K562 (cell line): ENCODE results near the gene SAP30L.

Experiments used
- HDAC6 ChIP-seq: IDR thresholded peaks from 2 replicates; pipeline ENCODE4 v1.6.1; 2012; ENCODE audit warnings: low read depth, mild to moderate bottlenecking, control low read depth, inconsistent platforms, low read length, moderate library complexity
- JUND ChIP-seq, 2 experiments: IDR thresholded peaks; 2 replicates in 1 of 2; 3 replicates in 1 of 2; pipeline ENCODE4 v1.6.1; 2011; ENCODE audit warnings: borderline replicate concordance in 2 of 2, low read depth in 2 of 2, low read length in 2 of 2, improper control_type of control experiment in 1 of 2, missing biosample characterization in 1 of 2, missing genetic modification characterization in 1 of 2, missing genetic modification reagents in 1 of 2
- MAFF ChIP-seq: IDR thresholded peaks from 2 replicates; pipeline ENCODE4 v1.6.1; 2012; ENCODE audit warnings: low read length, improper control_type of control experiment
- NR2C1 ChIP-seq, 2 experiments: fragments of 450-650 bp; IDR thresholded peaks; 2 replicates each; pipeline ENCODE4 v1.6.1; 2017; ENCODE audit warnings: mild to moderate bottlenecking in 2 of 2, antibody characterized with exemption in 1 of 2, inconsistent platforms in 1 of 2, missing compliant biosample characterization in 1 of 2, missing genetic modification characterization in 1 of 2
- NR2C2 ChIP-seq, 2 experiments: fragments of 200-800 bp in 1 of 2; sonication (Bioruptor generic) in 1 of 2; sonication (generic) in 1 of 2; formaldehyde crosslinking in 1 of 2; IDR thresholded peaks; 2 replicates each; pipeline versions ENCODE4 v1.6.1 to v1.8.0; 2016 to 2022; ENCODE audit warnings: mild to moderate bottlenecking in 1 of 2, missing compliant biosample characterization in 1 of 2, missing genetic modification characterization in 1 of 2, missing genetic modification reagents in 1 of 2
- POLR2A ChIP-seq: fragments of 450-650 bp; conservative IDR thresholded peaks from 2 replicates; pipeline ENCODE4 v1.6.1; 2016
- RAD21 ChIP-seq, 2 experiments: fragments of 250-450 bp in 1 of 2; fragments of 450-650 bp in 1 of 2; sonication (Bioruptor Pico) in 1 of 2; formaldehyde crosslinking in 1 of 2; IDR thresholded peaks in 1 of 2; conservative IDR thresholded peaks in 1 of 2; 2 replicates each; pipeline versions ENCODE4 v1.4.0 to v1.8.0; 2020 to 2022; ENCODE audit warnings: mild to moderate bottlenecking in 2 of 2, moderate library complexity in 1 of 2
- ZFP36 ChIP-seq: fragments of 150-350 bp; IDR thresholded peaks from 2 replicates; pipeline ENCODE4 v1.6.1; 2018; ENCODE audit warnings: low read length, low read depth; ENCODE audit not compliant: partially characterized antibody
- ZNF324 ChIP-seq: fragments of 250-450 bp; sonication (Bioruptor Pico); IDR thresholded peaks from 2 replicates; pipeline ENCODE4 v1.4.0; 2020; ENCODE audit warnings: mild to moderate bottlenecking
- TF ChIP-seq, protein P1 (sequence below), 3 experiments: IDR thresholded peaks in 2 of 3; conservative IDR thresholded peaks in 1 of 3; 2 replicates each; pipeline ENCODE4 v1.5.1; 2011 to 2012; ENCODE audit warnings: low read length in 3 of 3, mild to moderate bottlenecking in 3 of 3, control low read depth in 2 of 3, improper control_type of control experiment in 1 of 3, inconsistent platforms in 1 of 3, low read depth in 1 of 3, mixed read lengths in 1 of 3, moderate library complexity in 1 of 3; ENCODE audit not compliant: insufficient read depth in 2 of 3
- TF ChIP-seq, protein P2 (sequence below): fragments of 450-650 bp; formaldehyde crosslinking; IDR thresholded peaks from 2 replicates; pipeline ENCODE4 v1.4.0; 2020; ENCODE audit warnings: mild to moderate bottlenecking, moderate library complexity

DNA sequence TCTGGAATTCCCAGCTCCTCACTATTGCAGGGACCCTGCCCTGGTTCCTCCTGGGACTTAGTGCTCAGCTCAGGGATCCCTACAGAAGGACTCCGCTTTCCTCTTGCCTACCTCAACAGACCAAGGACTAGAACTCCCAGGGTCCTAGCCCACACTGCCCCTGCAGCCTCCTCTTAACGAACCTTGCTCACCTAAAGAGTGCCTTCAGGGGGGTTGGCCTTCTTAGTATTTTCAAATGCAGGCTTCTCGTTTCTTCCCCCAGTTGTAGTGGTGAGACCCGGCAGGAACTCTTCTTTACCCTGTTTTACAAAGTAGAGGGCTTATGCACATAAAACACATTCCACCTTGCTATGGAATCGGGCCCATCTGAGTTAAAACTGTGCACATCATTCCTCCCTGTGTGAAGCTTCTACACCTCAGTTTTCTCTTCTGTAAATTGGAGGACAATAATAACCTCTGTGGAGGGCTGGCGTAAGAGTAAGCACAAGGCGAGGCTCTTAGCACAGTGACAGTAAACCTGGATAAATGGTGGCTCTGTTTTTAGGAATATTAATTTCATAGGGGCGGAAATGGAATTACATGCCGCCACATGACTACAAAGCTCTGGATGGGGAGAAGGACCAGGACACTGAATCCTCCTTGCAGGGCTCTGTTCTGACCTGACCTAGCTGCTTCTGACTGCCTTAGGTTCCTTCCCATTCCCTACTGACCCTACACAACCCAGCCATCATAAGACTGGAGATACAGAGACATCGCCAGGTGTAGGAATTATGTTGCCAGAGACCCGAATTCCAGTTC is 36.0 kb downstream of the SAP30L start:
- TF ChIP-seq NR2C1 (IDR thresholded peaks at IDR 0.05) (no peak), NR2C1 (tag; IDR thresholded peaks at IDR 0.05) (no peak), RAD21 (CRISPR knock-in tag; conservative IDR thresholded peaks at IDR 0.05 in 1 of 2, IDR thresholded peaks at IDR 0.05 in 1 of 2) (no peak), HDAC6 (no peak), NR2C2 (CRISPR knock-in tag; IDR thresholded peaks at IDR 0.05) (no peak), NR2C2 (tag; IDR thresholded peaks at IDR 0.05) (no peak), ZFP36 (no peak), ZNF324 (CRISPR knock-in tag) (no peak), JUND (IDR thresholded peaks at IDR 0.05; ENCODE audit: borderline replicate concordance, low read depth, low read length) (no peak), JUND (tag; IDR thresholded peaks at IDR 0.05; ENCODE audit: borderline replicate concordance, low read depth, low read length) (no peak), MAFF (no peak), POLR2A (no peak)
- TF ChIP-seq, protein P1, sequence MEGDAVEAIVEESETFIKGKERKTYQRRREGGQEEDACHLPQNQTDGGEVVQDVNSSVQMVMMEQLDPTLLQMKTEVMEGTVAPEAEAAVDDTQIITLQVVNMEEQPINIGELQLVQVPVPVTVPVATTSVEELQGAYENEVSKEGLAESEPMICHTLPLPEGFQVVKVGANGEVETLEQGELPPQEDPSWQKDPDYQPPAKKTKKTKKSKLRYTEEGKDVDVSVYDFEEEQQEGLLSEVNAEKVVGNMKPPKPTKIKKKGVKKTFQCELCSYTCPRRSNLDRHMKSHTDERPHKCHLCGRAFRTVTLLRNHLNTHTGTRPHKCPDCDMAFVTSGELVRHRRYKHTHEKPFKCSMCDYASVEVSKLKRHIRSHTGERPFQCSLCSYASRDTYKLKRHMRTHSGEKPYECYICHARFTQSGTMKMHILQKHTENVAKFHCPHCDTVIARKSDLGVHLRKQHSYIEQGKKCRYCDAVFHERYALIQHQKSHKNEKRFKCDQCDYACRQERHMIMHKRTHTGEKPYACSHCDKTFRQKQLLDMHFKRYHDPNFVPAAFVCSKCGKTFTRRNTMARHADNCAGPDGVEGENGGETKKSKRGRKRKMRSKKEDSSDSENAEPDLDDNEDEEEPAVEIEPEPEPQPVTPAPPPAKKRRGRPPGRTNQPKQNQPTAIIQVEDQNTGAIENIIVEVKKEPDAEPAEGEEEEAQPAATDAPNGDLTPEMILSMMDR (IDR thresholded peaks at IDR 0.05 in 2 of 3, conservative IDR thresholded peaks at IDR 0.05 in 1 of 3; ENCODE audit: insufficient read depth in 2 of 3, low read depth in 1 of 3, low read length in 3 of 3), result no peak
- TF ChIP-seq, protein P2, sequence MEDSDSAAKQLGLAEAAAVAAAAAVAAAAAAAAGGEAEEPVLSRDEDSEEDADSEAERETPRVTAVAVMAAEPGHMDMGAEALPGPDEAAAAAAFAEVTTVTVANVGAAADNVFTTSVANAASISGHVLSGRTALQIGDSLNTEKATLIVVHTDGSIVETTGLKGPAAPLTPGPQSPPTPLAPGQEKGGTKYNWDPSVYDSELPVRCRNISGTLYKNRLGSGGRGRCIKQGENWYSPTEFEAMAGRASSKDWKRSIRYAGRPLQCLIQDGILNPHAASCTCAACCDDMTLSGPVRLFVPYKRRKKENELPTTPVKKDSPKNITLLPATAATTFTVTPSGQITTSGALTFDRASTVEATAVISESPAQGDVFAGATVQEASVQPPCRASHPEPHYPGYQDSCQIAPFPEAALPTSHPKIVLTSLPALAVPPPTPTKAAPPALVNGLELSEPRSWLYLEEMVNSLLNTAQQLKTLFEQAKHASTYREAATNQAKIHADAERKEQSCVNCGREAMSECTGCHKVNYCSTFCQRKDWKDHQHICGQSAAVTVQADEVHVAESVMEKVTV (CRISPR knock-in tag), result no peak
